ENCODE measurements around the gene CD101. TPM values are rescaled to one million over a fixed set of nuclear protein-coding genes. Genes with fewer than 3 reads are reported as not detected.
A peak's percentile ranks its signal among the peaks of the same experiment; 100 is the strongest.

CD101 gene
- polyA plus RNA-seq, 2 donors: 1.5 to 2.9 TPM

- peaks cover 0 to 3% of the 10 kb centered on the region in 2 donors for H3K4me1 ChIP-seq (ENCODE audit: control insufficient read depth in 2 of 2, insufficient read depth in 2 of 2, low read length in 1 of 2)
- H3K36me3 ChIP-seq (ENCODE audit: control insufficient read depth in 2 of 2, insufficient read depth in 2 of 2, low read length in 1 of 2): no peaks in the 10 kb centered on the region
- no peaks in the 10 kb centered on the region for H3K27me3 ChIP-seq (ENCODE audit: control insufficient read depth in 1 of 2, insufficient read depth in 2 of 2, low read length in 2 of 2)
- no peak overlapping the region for H3K4me3 ChIP-seq (ENCODE audit: low read depth in 1 of 2, low read length in 2 of 2)
- H3K9me3 ChIP-seq (ENCODE audit: control insufficient read depth in 2 of 2, insufficient read depth in 1 of 2, low read depth in 1 of 2, low read length in 1 of 2): no peaks in the 10 kb centered on the region
- no peak overlapping the region for H3K27ac ChIP-seq (ENCODE audit: low read depth in 2 of 2, low read length in 1 of 2)
- 66 to 69% methylated on average over 3 of the region's 3 CpGs for WGBS, 2 donors
Observed at GRCh38 chr1:117009132-117009531, 7.6 kb downstream of the CD101 start.

DNA sequence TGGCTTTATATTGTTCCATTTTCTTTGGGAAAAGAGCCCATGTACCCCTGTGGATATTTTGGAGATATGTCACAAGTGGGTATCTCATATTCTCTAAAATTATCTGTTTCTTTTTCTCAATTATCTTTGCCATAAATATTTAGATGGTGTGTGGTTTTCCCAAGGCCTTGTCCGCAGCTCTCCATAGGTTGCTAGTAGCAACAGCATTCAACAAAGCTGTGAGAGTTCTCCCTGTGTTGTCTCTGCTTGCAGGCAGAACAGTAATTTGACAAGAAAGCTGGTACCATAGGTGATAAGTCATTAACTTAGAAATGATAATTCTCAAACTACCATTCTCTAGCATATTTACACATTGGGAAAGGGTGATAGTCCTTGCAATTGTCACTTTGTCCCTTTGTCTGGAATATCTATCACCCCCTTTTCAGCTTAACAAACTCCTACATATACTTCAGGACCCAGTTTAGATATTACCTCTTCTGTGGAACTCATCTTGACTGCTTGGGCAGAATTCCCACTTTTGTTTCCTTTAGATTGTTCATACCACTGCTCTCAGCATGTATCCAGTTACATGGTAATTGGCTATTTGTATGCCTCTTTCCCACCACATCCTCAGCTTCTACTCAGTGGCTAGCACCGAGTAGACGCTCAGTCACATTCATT lies 8.9 kb downstream of the CD101 start:
- Histone ChIP-seq H3K27me3 (ENCODE audit: control insufficient read depth in 1 of 2, insufficient read depth in 2 of 2, low read length in 2 of 2) (no peaks in the 10 kb centered on the region), H3K4me3 (ENCODE audit: low read depth in 1 of 2, low read length in 2 of 2) (no peak overlapping the region), H3K4me1 (ENCODE audit: control insufficient read depth in 2 of 2, insufficient read depth in 2 of 2, low read length in 1 of 2) (peaks cover 0 to 3% of the 10 kb centered on the region in 2 donors), H3K36me3 (ENCODE audit: control insufficient read depth in 2 of 2, insufficient read depth in 2 of 2, low read length in 1 of 2) (no peaks in the 10 kb centered on the region), H3K9me3 (ENCODE audit: control insufficient read depth in 2 of 2, insufficient read depth in 1 of 2, low read depth in 1 of 2, low read length in 1 of 2) (no peaks in the 10 kb centered on the region), H3K27ac (ENCODE audit: low read depth in 2 of 2, low read length in 1 of 2) (no peak overlapping the region)
- WGBS, 2 donors: 93 to 95% methylated on average over 3 of the region's 3 CpGs

- H3K4me1 ChIP-seq (ENCODE audit: control insufficient read depth in 2 of 2, insufficient read depth in 2 of 2, low read length in 1 of 2): peaks cover 0 to 3% of the 10 kb centered on the region in 2 donors
- no peaks in the 10 kb centered on the region for H3K36me3 ChIP-seq (ENCODE audit: control insufficient read depth in 2 of 2, insufficient read depth in 2 of 2, low read length in 1 of 2)
- WGBS, 2 donors: 93 to 98% methylated on average over 3 of the region's 3 CpGs
- no peaks in the 10 kb centered on the region for H3K9me3 ChIP-seq (ENCODE audit: control insufficient read depth in 2 of 2, insufficient read depth in 1 of 2, low read depth in 1 of 2, low read length in 1 of 2)
- no peaks in the 10 kb centered on the region for H3K27me3 ChIP-seq (ENCODE audit: control insufficient read depth in 1 of 2, insufficient read depth in 2 of 2, low read length in 2 of 2)
- H3K4me3 ChIP-seq (ENCODE audit: low read depth in 1 of 2, low read length in 2 of 2): no peak overlapping the region
- no peak overlapping the region for H3K27ac ChIP-seq (ENCODE audit: low read depth in 2 of 2, low read length in 1 of 2)
Observed at GRCh38 chr1:117011334-117011733, 9.8 kb downstream of the CD101 start.

DNA sequence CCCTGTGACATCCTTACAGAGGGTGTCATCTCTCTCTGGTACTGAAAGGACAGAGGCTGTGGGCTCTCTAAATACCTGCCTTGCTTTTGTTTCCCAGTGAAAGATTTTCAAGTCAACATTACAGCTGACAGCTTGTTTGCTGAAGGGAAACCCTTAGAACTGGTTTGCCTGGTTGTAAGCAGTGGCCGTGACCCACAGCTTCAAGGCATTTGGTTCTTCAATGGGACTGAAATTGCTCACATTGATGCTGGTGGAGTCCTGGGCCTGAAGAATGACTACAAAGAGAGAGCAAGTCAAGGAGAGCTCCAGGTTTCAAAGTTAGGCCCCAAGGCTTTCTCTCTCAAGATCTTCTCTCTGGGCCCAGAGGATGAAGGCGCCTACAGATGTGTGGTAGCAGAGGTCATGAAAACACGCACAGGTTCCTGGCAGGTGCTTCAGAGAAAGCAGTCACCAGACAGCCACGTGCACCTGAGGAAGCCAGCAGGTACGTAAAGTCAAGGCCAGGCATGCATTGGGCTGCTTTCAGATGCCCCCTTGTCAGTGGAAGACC lies 11.8 kb downstream of the CD101 start:
- Histone ChIP-seq H3K9me3 (ENCODE audit: control insufficient read depth in 2 of 2, insufficient read depth in 1 of 2, low read depth in 1 of 2, low read length in 1 of 2) (no peaks in the 10 kb centered on the region), H3K27ac (ENCODE audit: low read depth in 2 of 2, low read length in 1 of 2) (peak overlapping the region; percentile 20 to 37), H3K36me3 (ENCODE audit: control insufficient read depth in 2 of 2, insufficient read depth in 2 of 2, low read length in 1 of 2) (peaks cover 0 to 2% of the 10 kb centered on the region in 2 donors), H3K4me1 (ENCODE audit: control insufficient read depth in 2 of 2, insufficient read depth in 2 of 2, low read length in 1 of 2) (peaks cover 0 to 3% of the 10 kb centered on the region in 2 donors), H3K4me3 (ENCODE audit: low read depth in 1 of 2, low read length in 2 of 2) (no peak overlapping the region), H3K27me3 (ENCODE audit: control insufficient read depth in 1 of 2, insufficient read depth in 2 of 2, low read length in 2 of 2) (no peaks in the 10 kb centered on the region)
- WGBS, 2 donors: 61 to 67% methylated on average over 5 of the region's 5 CpGs

DNA sequence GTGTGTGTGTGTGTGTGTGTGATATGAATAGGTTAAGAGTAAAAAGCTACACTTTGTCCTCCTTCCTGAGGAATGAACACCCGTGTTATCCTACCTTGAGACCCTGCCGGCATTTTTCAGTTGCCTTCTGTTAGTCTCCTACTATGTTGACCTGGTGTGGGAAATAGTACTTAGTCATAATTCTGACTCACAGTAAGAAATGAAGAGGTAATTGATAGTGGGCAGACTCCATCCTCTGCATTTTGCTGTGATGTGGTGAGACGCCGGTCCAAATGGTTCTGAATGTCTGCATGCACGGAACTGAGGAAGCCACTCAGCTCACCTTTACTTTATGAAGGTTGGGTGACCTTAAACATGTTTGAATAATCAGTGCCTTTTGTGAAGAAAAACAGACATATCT lies 12.6 kb downstream of the CD101 start:
- WGBS, 2 donors: 84 to 86% methylated on average over 5 of the region's 5 CpGs
- peaks cover 0 to 2% of the 10 kb centered on the region in 2 donors for H3K36me3 ChIP-seq (ENCODE audit: control insufficient read depth in 2 of 2, insufficient read depth in 2 of 2, low read length in 1 of 2)

GRCh38 chr1:117015724-117016123 lies 14.2 kb downstream of the CD101 start:
- Histone ChIP-seq H3K4me1 (ENCODE audit: control insufficient read depth in 2 of 2, insufficient read depth in 2 of 2, low read length in 1 of 2) (peaks cover 0 to 3% of the 10 kb centered on the region in 2 donors), H3K36me3 (ENCODE audit: control insufficient read depth in 2 of 2, insufficient read depth in 2 of 2, low read length in 1 of 2) (peaks cover 0 to 2% of the 10 kb centered on the region in 2 donors), H3K27ac (ENCODE audit: low read depth in 2 of 2, low read length in 1 of 2) (no peak overlapping the region), H3K4me3 (ENCODE audit: low read depth in 1 of 2, low read length in 2 of 2) (no peak overlapping the region), H3K27me3 (ENCODE audit: control insufficient read depth in 1 of 2, insufficient read depth in 2 of 2, low read length in 2 of 2) (no peaks in the 10 kb centered on the region), H3K9me3 (ENCODE audit: control insufficient read depth in 2 of 2, insufficient read depth in 1 of 2, low read depth in 1 of 2, low read length in 1 of 2) (no peaks in the 10 kb centered on the region)
- WGBS, 2 donors: 85 to 87% methylated on average over 3 of the region's 3 CpGs

More for the DNA sequence above, 12.6 kb downstream of the CD101 start:
- Histone ChIP-seq H3K9me3 (ENCODE audit: control insufficient read depth in 2 of 2, insufficient read depth in 1 of 2, low read depth in 1 of 2, low read length in 1 of 2) (no peaks in the 10 kb centered on the region), H3K27me3 (ENCODE audit: control insufficient read depth in 1 of 2, insufficient read depth in 2 of 2, low read length in 2 of 2) (no peaks in the 10 kb centered on the region), H3K4me1 (ENCODE audit: control insufficient read depth in 2 of 2, insufficient read depth in 2 of 2, low read length in 1 of 2) (peaks cover 0 to 3% of the 10 kb centered on the region in 2 donors), H3K27ac (ENCODE audit: low read depth in 2 of 2, low read length in 1 of 2) (no peak overlapping the region), H3K4me3 (ENCODE audit: low read depth in 1 of 2, low read length in 2 of 2) (no peak overlapping the region)

DNA sequence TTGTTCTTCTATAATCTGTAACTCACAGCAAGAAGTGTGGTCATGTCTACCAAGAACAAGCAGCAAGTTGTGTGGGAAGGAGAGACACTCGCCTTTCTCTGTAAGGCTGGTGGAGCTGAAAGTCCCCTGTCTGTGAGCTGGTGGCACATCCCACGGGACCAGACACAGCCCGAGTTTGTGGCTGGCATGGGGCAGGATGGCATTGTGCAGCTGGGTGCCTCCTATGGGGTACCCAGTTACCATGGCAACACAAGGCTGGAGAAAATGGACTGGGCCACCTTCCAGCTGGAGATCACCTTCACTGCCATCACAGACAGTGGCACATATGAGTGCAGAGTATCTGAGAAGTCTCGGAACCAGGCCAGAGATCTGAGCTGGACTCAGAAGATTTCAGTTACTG lies 15.5 kb downstream of the CD101 start:
- H3K36me3 ChIP-seq (ENCODE audit: control insufficient read depth in 2 of 2, insufficient read depth in 2 of 2, low read length in 1 of 2): peaks cover 0 to 2% of the 10 kb centered on the region in 2 donors
- peaks cover 0 to 3% of the 10 kb centered on the region in 2 donors for H3K4me1 ChIP-seq (ENCODE audit: control insufficient read depth in 2 of 2, insufficient read depth in 2 of 2, low read length in 1 of 2)
- no peak overlapping the region for H3K4me3 ChIP-seq (ENCODE audit: low read depth in 1 of 2, low read length in 2 of 2)
- no peaks in the 10 kb centered on the region for H3K9me3 ChIP-seq (ENCODE audit: control insufficient read depth in 2 of 2, insufficient read depth in 1 of 2, low read depth in 1 of 2, low read length in 1 of 2)
- 84% methylated on average over 4 of the region's 4 CpGs for WGBS, 2 donors
- H3K27me3 ChIP-seq (ENCODE audit: control insufficient read depth in 1 of 2, insufficient read depth in 2 of 2, low read length in 2 of 2): no peaks in the 10 kb centered on the region
- no peak overlapping the region for H3K27ac ChIP-seq (ENCODE audit: low read depth in 2 of 2, low read length in 1 of 2)

GRCh38 chr1:117017648-117018047 lies 16.1 kb downstream of the CD101 start:
- Histone ChIP-seq H3K27ac (ENCODE audit: low read depth in 2 of 2, low read length in 1 of 2) (no peak overlapping the region), H3K36me3 (ENCODE audit: control insufficient read depth in 2 of 2, insufficient read depth in 2 of 2, low read length in 1 of 2) (peaks cover 0 to 2% of the 10 kb centered on the region in 2 donors), H3K4me3 (ENCODE audit: low read depth in 1 of 2, low read length in 2 of 2) (no peak overlapping the region), H3K9me3 (ENCODE audit: control insufficient read depth in 2 of 2, insufficient read depth in 1 of 2, low read depth in 1 of 2, low read length in 1 of 2) (no peaks in the 10 kb centered on the region), H3K27me3 (ENCODE audit: control insufficient read depth in 1 of 2, insufficient read depth in 2 of 2, low read length in 2 of 2) (no peaks in the 10 kb centered on the region), H3K4me1 (ENCODE audit: control insufficient read depth in 2 of 2, insufficient read depth in 2 of 2, low read length in 1 of 2) (peaks cover 0 to 3% of the 10 kb centered on the region in 2 donors)
- whole genome bisulfite sequencing, 2 donors: 50 to 54% methylated on average over 3 of the region's 3 CpGs

DNA sequence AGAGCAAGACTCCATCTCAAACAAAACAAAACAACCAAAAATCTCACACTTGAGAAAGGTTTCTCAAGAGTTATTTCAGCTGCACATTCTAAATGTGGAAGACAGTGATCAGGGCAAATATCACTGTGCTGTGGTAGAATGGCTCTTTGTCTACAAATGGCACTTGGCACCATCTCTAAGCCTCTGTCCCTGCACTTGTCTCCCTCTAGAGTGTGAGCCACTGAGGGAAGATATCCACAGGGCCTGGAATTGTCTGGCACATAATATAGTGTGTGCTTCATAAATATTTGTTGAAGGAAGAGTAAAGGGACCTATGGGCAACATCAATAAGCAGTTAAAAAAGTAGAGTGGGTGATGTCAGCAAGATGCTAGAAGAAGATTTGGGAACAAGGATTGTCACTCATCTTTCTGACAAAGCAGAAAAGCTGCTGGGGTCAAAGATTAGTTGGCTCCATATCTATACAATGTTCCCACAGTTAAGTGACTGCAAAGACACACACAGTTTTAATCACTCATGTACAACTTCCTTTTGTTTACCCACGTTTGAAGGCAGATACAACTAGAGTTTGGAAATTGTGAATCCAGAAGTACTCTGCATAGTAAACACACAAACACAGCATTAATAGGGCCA lies 19.1 kb downstream of the CD101 start:
- no peak overlapping the region for H3K4me3 ChIP-seq (ENCODE audit: low read depth in 1 of 2, low read length in 2 of 2)
- WGBS, 2 donors: 60 to 68% methylated on average over 1 of the region's 1 CpG

More for the DNA sequence above, 19.1 kb downstream of the CD101 start:
- Histone ChIP-seq H3K36me3 (ENCODE audit: control insufficient read depth in 2 of 2, insufficient read depth in 2 of 2, low read length in 1 of 2) (peaks cover 2% of the 10 kb centered on the region in 2 donors), H3K27me3 (ENCODE audit: control insufficient read depth in 1 of 2, insufficient read depth in 2 of 2, low read length in 2 of 2) (no peaks in the 10 kb centered on the region), H3K4me1 (ENCODE audit: control insufficient read depth in 2 of 2, insufficient read depth in 2 of 2, low read length in 1 of 2) (no peaks in the 10 kb centered on the region), H3K27ac (ENCODE audit: low read depth in 2 of 2, low read length in 1 of 2) (no peak overlapping the region), H3K9me3 (ENCODE audit: control insufficient read depth in 2 of 2, insufficient read depth in 1 of 2, low read depth in 1 of 2, low read length in 1 of 2) (no peaks in the 10 kb centered on the region)

Data from esophagus (tissue), 2 donors.